HCT116 (cell line): ENCODE data around the gene TSC22D4.

ENCODE experiments used
- CEBPB ChIP-seq: IDR thresholded peaks from 2 replicates; pipeline ENCODE4 v1.6.1; 2012; ENCODE audit warnings: low read depth
- EZH2phosphoT487 ChIP-seq: fragments of 200-600 bp; IDR thresholded peaks from 2 replicates; pipeline ENCODE4 v1.6.1; 2018; ENCODE audit warnings: antibody characterized with exemption, borderline replicate concordance
- POLR2A ChIP-seq: IDR thresholded peaks from 2 replicates; pipeline ENCODE4 v1.7.0; 2011; ENCODE audit warnings: borderline replicate concordance; ENCODE audit not compliant: insufficient read depth, insufficient read length; ENCODE audit errors: extremely low read depth
- POLR2AphosphoS5 ChIP-seq: IDR thresholded peaks from 2 replicates; pipeline ENCODE4 v1.6.1; 2011; ENCODE audit warnings: mild to moderate bottlenecking, low read depth, low read length, moderate library complexity
- RAD21 ChIP-seq: IDR thresholded peaks from 2 replicates; pipeline ENCODE4 v1.6.1; 2012; ENCODE audit warnings: low read depth, mild to moderate bottlenecking
- SP1 ChIP-seq: IDR thresholded peaks from 2 replicates; pipeline ENCODE4 v1.6.1; 2012; ENCODE audit warnings: low read depth
- TF ChIP-seq, protein P1 (sequence below): IDR thresholded peaks from 2 replicates; pipeline ENCODE4 v1.6.1; 2012; ENCODE audit warnings: low read depth
- TF ChIP-seq, protein P2 (sequence below), 3 experiments: fragments of 200-600 bp in 1 of 3; sonication (generic) in 1 of 3; IDR thresholded peaks in 2 of 3; conservative IDR thresholded peaks in 1 of 3; 2 replicates each; pipeline ENCODE4 v1.5.1; 2012 to 2017; ENCODE audit warnings: low read depth in 2 of 3, low read length in 2 of 3, antibody characterized with exemption in 1 of 3, borderline replicate concordance in 1 of 3, control low read depth in 1 of 3, mild to moderate bottlenecking in 1 of 3, mixed read lengths in 1 of 3, mixed run types in 1 of 3, moderate library complexity in 1 of 3; ENCODE audit not compliant: insufficient read depth in 1 of 3

DNA sequence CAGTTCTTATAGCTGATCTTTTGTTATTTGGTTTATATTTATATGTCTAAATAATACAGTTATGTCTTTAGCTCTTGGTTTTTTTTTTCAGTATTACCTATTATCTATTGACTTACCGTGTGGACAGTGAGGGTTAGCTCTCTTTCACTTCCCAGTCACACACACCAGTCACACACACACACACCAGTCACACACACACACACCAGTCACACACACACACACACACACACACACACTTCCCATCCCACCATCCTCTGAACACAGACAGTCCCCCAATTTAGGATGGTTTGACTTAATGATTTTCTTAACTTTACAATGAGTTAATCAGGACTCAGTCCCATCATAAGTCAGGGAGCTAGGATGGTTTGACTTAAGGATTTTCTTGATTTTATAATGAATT is 41.1 kb upstream of the TSC22D4 start:
- TF ChIP-seq POLR2AphosphoS5 = no peak
- no peak for TF ChIP-seq POLR2A
- TF ChIP-seq EZH2phosphoT487 = no peak
- TF ChIP-seq, protein P1, sequence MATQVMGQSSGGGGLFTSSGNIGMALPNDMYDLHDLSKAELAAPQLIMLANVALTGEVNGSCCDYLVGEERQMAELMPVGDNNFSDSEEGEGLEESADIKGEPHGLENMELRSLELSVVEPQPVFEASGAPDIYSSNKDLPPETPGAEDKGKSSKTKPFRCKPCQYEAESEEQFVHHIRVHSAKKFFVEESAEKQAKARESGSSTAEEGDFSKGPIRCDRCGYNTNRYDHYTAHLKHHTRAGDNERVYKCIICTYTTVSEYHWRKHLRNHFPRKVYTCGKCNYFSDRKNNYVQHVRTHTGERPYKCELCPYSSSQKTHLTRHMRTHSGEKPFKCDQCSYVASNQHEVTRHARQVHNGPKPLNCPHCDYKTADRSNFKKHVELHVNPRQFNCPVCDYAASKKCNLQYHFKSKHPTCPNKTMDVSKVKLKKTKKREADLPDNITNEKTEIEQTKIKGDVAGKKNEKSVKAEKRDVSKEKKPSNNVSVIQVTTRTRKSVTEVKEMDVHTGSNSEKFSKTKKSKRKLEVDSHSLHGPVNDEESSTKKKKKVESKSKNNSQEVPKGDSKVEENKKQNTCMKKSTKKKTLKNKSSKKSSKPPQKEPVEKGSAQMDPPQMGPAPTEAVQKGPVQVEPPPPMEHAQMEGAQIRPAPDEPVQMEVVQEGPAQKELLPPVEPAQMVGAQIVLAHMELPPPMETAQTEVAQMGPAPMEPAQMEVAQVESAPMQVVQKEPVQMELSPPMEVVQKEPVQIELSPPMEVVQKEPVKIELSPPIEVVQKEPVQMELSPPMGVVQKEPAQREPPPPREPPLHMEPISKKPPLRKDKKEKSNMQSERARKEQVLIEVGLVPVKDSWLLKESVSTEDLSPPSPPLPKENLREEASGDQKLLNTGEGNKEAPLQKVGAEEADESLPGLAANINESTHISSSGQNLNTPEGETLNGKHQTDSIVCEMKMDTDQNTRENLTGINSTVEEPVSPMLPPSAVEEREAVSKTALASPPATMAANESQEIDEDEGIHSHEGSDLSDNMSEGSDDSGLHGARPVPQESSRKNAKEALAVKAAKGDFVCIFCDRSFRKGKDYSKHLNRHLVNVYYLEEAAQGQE = no peak
- no peak for TF ChIP-seq CEBPB
- TF ChIP-seq, protein P2, sequence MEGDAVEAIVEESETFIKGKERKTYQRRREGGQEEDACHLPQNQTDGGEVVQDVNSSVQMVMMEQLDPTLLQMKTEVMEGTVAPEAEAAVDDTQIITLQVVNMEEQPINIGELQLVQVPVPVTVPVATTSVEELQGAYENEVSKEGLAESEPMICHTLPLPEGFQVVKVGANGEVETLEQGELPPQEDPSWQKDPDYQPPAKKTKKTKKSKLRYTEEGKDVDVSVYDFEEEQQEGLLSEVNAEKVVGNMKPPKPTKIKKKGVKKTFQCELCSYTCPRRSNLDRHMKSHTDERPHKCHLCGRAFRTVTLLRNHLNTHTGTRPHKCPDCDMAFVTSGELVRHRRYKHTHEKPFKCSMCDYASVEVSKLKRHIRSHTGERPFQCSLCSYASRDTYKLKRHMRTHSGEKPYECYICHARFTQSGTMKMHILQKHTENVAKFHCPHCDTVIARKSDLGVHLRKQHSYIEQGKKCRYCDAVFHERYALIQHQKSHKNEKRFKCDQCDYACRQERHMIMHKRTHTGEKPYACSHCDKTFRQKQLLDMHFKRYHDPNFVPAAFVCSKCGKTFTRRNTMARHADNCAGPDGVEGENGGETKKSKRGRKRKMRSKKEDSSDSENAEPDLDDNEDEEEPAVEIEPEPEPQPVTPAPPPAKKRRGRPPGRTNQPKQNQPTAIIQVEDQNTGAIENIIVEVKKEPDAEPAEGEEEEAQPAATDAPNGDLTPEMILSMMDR (IDR thresholded peaks at IDR 0.05 in 2 of 3, conservative IDR thresholded peaks at IDR 0.05 in 1 of 3; ENCODE audit: borderline replicate concordance in 1 of 3, insufficient read depth in 1 of 3, low read depth in 2 of 3, low read length in 2 of 3) = no peak
- TF ChIP-seq SP1 = no peak
- no peak for TF ChIP-seq RAD21
